Fibroblast of lung (primary cell): ENCODE measurements around the gene MICAL2. TPM values are rescaled to one million over a fixed set of nuclear protein-coding genes. Genes with fewer than 3 reads are reported as not detected.

Experiments
- DNase-seq, 2 donors: peaks; one replicate each; pipeline versions ENCODE4 v3.0.0 to v3.0.0-alpha.2; 2010; ENCODE audit warnings: low read depth in 2 of 2
- H2AFZ ChIP-seq: 2 replicates; pipeline ENCODE4 v1.5.1; 2012; ENCODE audit warnings: low read length, control low read depth, inconsistent platforms
- H3K27ac ChIP-seq: 2 replicates; pipeline ENCODE4 v1.5.1; 2011; ENCODE audit warnings: low read length, control low read depth; ENCODE audit not compliant: insufficient read depth
- H3K27me3 ChIP-seq: 2 replicates; pipeline ENCODE4 v1.5.1; 2011; ENCODE audit warnings: mild to moderate bottlenecking, low read length; ENCODE audit not compliant: control insufficient read depth, insufficient read depth
- H3K36me3 ChIP-seq: 2 replicates; pipeline ENCODE4 v1.5.1; 2011; ENCODE audit warnings: low read length; ENCODE audit not compliant: control insufficient read depth, insufficient read depth
- H3K4me1 ChIP-seq: 2 replicates; pipeline ENCODE4 v1.5.1; 2011; ENCODE audit warnings: low read length; ENCODE audit not compliant: control insufficient read depth, insufficient read depth; ENCODE audit errors: extremely low read depth
- H3K4me2 ChIP-seq: 2 replicates; pipeline ENCODE4 v1.5.1; 2011; ENCODE audit warnings: low read length, control low read depth; ENCODE audit not compliant: insufficient read depth; ENCODE audit errors: extremely low read depth
- H3K4me3 ChIP-seq, 4 experiments: fragments of 200-600 bp in 1 of 4; sonication (generic) in 1 of 4; replicated peaks in 1 of 4; 2 replicates each; pipeline ENCODE4 v1.5.1; 2011 to 2016; ENCODE audit warnings: low read length in 4 of 4, low read depth in 3 of 4, mild to moderate bottlenecking in 3 of 4, control low read depth in 2 of 4, inconsistent platforms in 1 of 4, mixed read lengths in 1 of 4; ENCODE audit not compliant: insufficient read depth in 1 of 4; ENCODE audit errors: control extremely low read depth in 1 of 4
- H3K79me2 ChIP-seq: 2 replicates; pipeline ENCODE4 v1.5.1; 2012; ENCODE audit warnings: mild to moderate bottlenecking, low read length, inconsistent platforms; ENCODE audit not compliant: control insufficient read depth, insufficient read depth
- H3K9ac ChIP-seq: 2 replicates; pipeline ENCODE4 v1.5.1; 2011; ENCODE audit warnings: mild to moderate bottlenecking, low read length, control low read depth; ENCODE audit not compliant: insufficient read depth
- H3K9me3 ChIP-seq: 2 replicates; pipeline ENCODE4 v1.5.1; 2012; ENCODE audit warnings: low read depth, low read length; ENCODE audit not compliant: control insufficient read depth, insufficient read depth
- H4K20me1 ChIP-seq: 2 replicates; pipeline ENCODE4 v1.5.1; 2011; ENCODE audit warnings: low read length; ENCODE audit not compliant: control insufficient read depth, insufficient read depth; ENCODE audit errors: extremely low read depth
- CTCF ChIP-seq, 2 donors: IDR thresholded peaks in 1 of 2; conservative IDR thresholded peaks in 1 of 2; 1 replicate in 1 of 2; 2 replicates in 1 of 2; pipeline ENCODE4 v1.5.1; 2011 to 2012; ENCODE audit warnings: low read length in 2 of 2, control low read depth in 1 of 2, inconsistent platforms in 1 of 2, low read depth in 1 of 2, mild to moderate bottlenecking in 1 of 2
- EZH2 ChIP-seq: IDR thresholded peaks from 2 replicates; pipeline ENCODE4 v1.5.1; 2012; ENCODE audit warnings: low read length, control low read depth, mild to moderate bottlenecking; ENCODE audit errors: missing control alignments
- polyA plus RNA-seq, 2 donors: library from polyadenylated mRNA; depleted of rRNA in 1 of 2; stranded (reverse) in 1 of 2; unstranded in 1 of 2; fragments of >200 nt; gene quantifications; 2 replicates each; pipeline ENCODE4 v1.2.1, GENCODE V29; 2011 to 2012; ENCODE audit warnings: missing spikeins in 1 of 2
- total RNA-seq: library from RNA; depleted of rRNA; stranded (reverse); fragments of >200 nt; gene quantifications from 2 replicates; pipeline ENCODE4 v1.2.1, GENCODE V29; 2014

MICAL2 gene
- total and polyA plus RNA-seq, 2 donors (not counting 1 experiment from before 2014, with no cell fraction given), result 78.5 to 275 TPM

- H3K27ac ChIP-seq, result peak overlapping the region; percentile 88
- TF ChIP-seq CTCF (conservative IDR thresholded peaks at IDR 0.05 in 1 of 2, IDR thresholded peaks at IDR 0.05 in 1 of 2; ENCODE audit: low read depth in 1 of 2, low read length in 2 of 2), result no peak
- no peak for TF ChIP-seq EZH2
- H3K27me3 ChIP-seq, result no peaks in the 10 kb centered on the region
Measured at GRCh38 chr11:12155696-12156095, 45.3 kb downstream of the MICAL2 start.

GRCh38 chr11:12156301-12157140 lies 46.1 kb downstream of the MICAL2 start:
- H3K4me1 ChIP-seq, result peaks cover 43% of the 10 kb centered on the region
- peak overlapping the region; percentile 88 for H3K27ac ChIP-seq
- peak in 1 of 2 donors; percentile 47 for DNase-seq
- H3K9ac ChIP-seq, result no peak overlapping the region
- no peaks in the 10 kb centered on the region for H3K9me3 ChIP-seq
- H3K4me3 ChIP-seq, result no peak overlapping the region
- TF ChIP-seq EZH2, result no peak
- no peak for TF ChIP-seq CTCF (conservative IDR thresholded peaks at IDR 0.05 in 1 of 2, IDR thresholded peaks at IDR 0.05 in 1 of 2; ENCODE audit: low read depth in 1 of 2, low read length in 2 of 2)
- H4K20me1 ChIP-seq, result no peaks in the 10 kb centered on the region
- H3K27me3 ChIP-seq, result no peaks in the 10 kb centered on the region
- no peak overlapping the region for H3K4me2 ChIP-seq
- H3K79me2 ChIP-seq, result peaks cover 28% of the 10 kb centered on the region
- H2AFZ ChIP-seq, result no peak overlapping the region
- H3K36me3 ChIP-seq, result no peaks in the 10 kb centered on the region

More at GRCh38 chr11:12155696-12156095, 45.3 kb downstream of the MICAL2 start:
- H3K4me1 ChIP-seq, result peaks cover 39% of the 10 kb centered on the region
- H3K4me3 ChIP-seq, result no peak overlapping the region
- H3K4me2 ChIP-seq, result no peak overlapping the region
- peaks cover 30% of the 10 kb centered on the region for H3K79me2 ChIP-seq
- H3K9me3 ChIP-seq, result no peaks in the 10 kb centered on the region
- no peak overlapping the region for H3K9ac ChIP-seq
- no peak overlapping the region for H2AFZ ChIP-seq
- no peaks in the 10 kb centered on the region for H4K20me1 ChIP-seq
- no peaks in the 10 kb centered on the region for H3K36me3 ChIP-seq
- DNase-seq, result no peak

GRCh38 chr11:12157241-12157661 lies 46.9 kb downstream of the MICAL2 start:
- Histone ChIP-seq H3K4me3 (no peak overlapping the region), H4K20me1 (no peaks in the 10 kb centered on the region), H3K4me2 (peak overlapping the region; percentile 58), H3K9me3 (no peaks in the 10 kb centered on the region), H2AFZ (no peak overlapping the region), H3K36me3 (peaks cover 4% of the 10 kb centered on the region), H3K9ac (no peak overlapping the region), H3K79me2 (peaks cover 30% of the 10 kb centered on the region), H3K27me3 (no peaks in the 10 kb centered on the region), H3K27ac (peak overlapping the region; percentile 88), H3K4me1 (peaks cover 43% of the 10 kb centered on the region)
- TF ChIP-seq EZH2 (no peak), CTCF (conservative IDR thresholded peaks at IDR 0.05 in 1 of 2, IDR thresholded peaks at IDR 0.05 in 1 of 2; ENCODE audit: low read depth in 1 of 2, low read length in 2 of 2) (no peak)
- DNase-seq, result peak; percentile 94 to 97
